Immature natural killer cell (primary cell): Measurements from ENCODE around the gene AP1S1. TPM values are rescaled to one million over a fixed set of nuclear protein-coding genes. Genes with fewer than 3 reads are reported as not detected.

ENCODE experiments used
- DNase-seq, 3 donors: peaks; one replicate each; pipeline ENCODE4 v3.0.0; 2022; ENCODE audit warnings: mixed read lengths in 1 of 3
- H3K27ac Mint-ChIP-seq, 6 donors: one replicate each; pipeline ENCODE4 v1.8.0; 2020; ENCODE audit warnings: mixed read lengths in 6 of 6, mild to moderate bottlenecking in 5 of 6, inconsistent platforms in 4 of 6, moderate library complexity in 3 of 6
- H3K27me3 Mint-ChIP-seq, 3 donors: one replicate each; pipeline ENCODE4 v1.8.0; 2020 to 2021; ENCODE audit warnings: low read depth in 3 of 3, mild to moderate bottlenecking in 3 of 3, mixed read lengths in 3 of 3, moderate library complexity in 3 of 3, inconsistent platforms in 1 of 3
- H3K36me3 Mint-ChIP-seq, 3 donors: one replicate each; pipeline ENCODE4 v1.8.0; 2020; ENCODE audit warnings: mixed read lengths in 3 of 3, inconsistent platforms in 2 of 3, mild to moderate bottlenecking in 2 of 3
- H3K4me1 Mint-ChIP-seq, 2 donors: one replicate each; pipeline ENCODE4 v1.8.0; 2020; ENCODE audit warnings: inconsistent platforms in 2 of 2, mild to moderate bottlenecking in 2 of 2, mixed read lengths in 2 of 2, moderate library complexity in 1 of 2
- H3K4me3 Mint-ChIP-seq, 5 donors: one replicate each; pipeline ENCODE4 v1.8.0; 2020; ENCODE audit warnings: mild to moderate bottlenecking in 5 of 5, mixed read lengths in 5 of 5, inconsistent platforms in 3 of 5, moderate library complexity in 3 of 5
- H3K9me3 Mint-ChIP-seq, 6 donors: one replicate each; pipeline ENCODE4 v1.8.0; 2020; ENCODE audit warnings: mild to moderate bottlenecking in 6 of 6, mixed read lengths in 6 of 6, inconsistent platforms in 4 of 6, moderate library complexity in 3 of 6
- polyA plus RNA-seq, 3 donors: library from polyadenylated mRNA; unstranded; fragments of 300-500 nt; fragmentation: Illumina TruSeq; gene quantifications; one replicate each; pipeline ENCODE4 v1.2.3, GENCODE V29; 2021

AP1S1 gene
- polyA plus RNA-seq, 3 donors from 2014 or later: 3.3 to 6.0 (median 3.6) TPM

DNA sequence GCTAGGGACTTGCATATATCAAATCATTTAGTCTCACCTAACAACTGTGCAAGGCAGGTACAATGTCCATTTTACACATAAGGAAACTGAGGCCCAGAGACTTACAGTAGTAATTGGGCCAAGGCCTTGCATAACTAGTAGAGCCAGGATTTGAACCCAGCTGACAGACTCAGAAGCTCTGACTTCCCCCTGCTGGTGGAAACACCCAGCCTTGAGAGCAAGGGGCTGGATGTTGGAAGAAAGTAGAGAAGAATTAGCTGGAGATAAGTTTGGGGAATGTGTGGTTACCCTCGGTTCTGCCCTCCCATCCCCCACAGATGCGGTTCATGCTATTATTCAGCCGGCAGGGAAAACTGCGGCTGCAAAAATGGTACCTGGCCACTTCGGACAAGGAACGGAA, 2.0 kb downstream of the AP1S1 start:
- peaks cover 11 to 16% of the 10 kb centered on the region in 2 donors for H3K4me1 Mint-ChIP-seq
- peaks cover 0 to 5% (median 0%) of the 10 kb centered on the region in 3 donors for H3K36me3 Mint-ChIP-seq
- H3K9me3 Mint-ChIP-seq: peaks cover 0 to 2% (median 0%) of the 10 kb centered on the region in 6 donors
- H3K4me3 Mint-ChIP-seq: peak overlapping the region in 2 of 5 donors; percentile 16 to 58
- H3K27ac Mint-ChIP-seq: peak overlapping the region in 1 of 6 donors; percentile 73
- no peak for DNase-seq
- H3K27me3 Mint-ChIP-seq: peaks cover 5 to 6% (median 6%) of the 10 kb centered on the region in 3 donors

DNA sequence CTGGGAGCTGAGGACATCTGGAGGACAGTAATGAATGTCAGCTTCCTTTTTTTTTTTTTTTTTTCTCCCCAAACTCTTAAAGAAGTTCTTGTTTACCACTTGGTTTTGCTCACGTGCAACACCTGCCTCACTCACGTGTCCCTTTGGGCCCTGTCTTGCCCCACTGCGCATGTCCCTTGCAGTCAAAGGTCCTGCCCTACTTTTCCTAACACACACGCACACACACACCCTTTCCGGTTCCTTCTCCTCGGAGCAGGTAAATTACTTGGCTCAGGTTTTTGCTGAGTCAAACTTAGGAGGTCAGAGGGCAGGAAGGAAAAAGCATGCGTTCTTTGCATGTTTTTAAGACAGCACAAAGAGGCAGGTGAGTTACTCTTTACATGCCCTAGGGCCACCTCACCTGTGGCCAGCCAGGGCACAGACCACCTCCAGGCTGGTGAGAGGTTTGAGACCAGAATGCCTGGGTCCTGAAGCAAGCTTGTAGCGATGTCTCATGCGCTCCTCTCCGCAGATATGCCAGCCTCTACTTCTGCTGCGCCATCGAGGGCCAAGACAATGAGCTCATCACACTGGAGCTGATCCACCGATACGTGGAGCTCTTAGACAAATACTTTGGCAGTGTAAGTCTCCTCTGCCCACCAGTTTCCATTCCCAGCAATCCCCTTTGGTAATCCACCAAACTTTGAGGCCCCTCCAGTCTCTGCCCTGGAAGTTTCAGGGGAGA, 2.8 kb downstream of the AP1S1 start:
- H3K27me3 Mint-ChIP-seq: peaks cover 7 to 10% (median 8%) of the 10 kb centered on the region in 3 donors
- no peak for DNase-seq
- H3K4me1 Mint-ChIP-seq: peaks cover 11 to 16% of the 10 kb centered on the region in 2 donors
- H3K4me3 Mint-ChIP-seq: peak overlapping the region in 2 of 5 donors; percentile 17 to 45
- peaks cover 0 to 2% (median 0%) of the 10 kb centered on the region in 6 donors for H3K9me3 Mint-ChIP-seq
- H3K27ac Mint-ChIP-seq: no peak overlapping the region
- H3K36me3 Mint-ChIP-seq: peaks cover 0 to 5% (median 0%) of the 10 kb centered on the region in 3 donors

DNA sequence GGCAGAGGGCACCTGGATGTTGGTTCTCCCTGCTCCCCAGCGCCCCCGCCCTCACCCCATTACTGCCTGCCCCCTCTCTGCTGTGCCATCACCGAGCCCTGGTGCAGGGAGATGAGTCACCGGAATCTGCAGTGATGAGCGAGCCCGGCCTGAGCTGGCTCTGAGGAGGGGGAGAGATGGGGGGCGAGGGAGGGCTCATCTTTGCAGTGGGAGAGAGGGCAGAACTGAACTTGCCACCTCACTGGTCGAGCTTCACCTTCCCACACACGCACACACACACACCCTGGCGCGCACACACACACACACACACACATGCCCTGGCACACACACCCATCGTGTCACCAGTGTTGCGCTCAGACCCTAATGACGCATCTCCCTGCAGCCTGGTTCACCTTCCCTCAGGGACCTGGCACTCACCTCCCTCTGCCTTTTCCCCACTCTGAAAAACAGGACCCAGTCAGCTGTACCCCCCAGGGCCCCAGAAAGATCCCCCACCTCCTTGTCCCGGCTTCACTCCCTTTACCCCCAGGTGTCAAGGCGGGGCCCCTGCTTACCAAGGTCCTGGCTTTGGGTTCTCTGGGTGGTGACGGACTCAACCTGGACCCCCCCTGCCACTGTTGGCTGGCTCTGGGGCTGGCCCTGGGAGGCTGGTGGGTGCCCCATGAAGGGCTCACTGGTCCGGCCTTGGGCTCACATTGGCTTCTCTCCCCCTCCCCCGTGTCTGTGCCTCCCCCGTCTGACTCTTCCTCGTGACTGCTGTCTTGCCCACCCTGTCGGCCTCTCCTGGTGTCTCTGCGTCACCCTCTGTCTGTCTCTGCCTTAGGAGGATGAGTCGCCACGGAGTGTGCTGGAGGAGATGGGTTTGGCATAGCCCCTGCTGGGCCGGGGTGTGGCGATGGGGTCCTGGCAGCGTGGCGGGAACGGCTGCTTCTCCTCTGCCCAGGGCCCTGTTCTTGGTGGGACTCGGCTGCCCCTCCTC, 5.7 kb downstream of the AP1S1 start:
- no peak overlapping the region for H3K27ac Mint-ChIP-seq
- no peak for DNase-seq
- peaks cover 0 to 5% (median 0%) of the 10 kb centered on the region in 3 donors for H3K36me3 Mint-ChIP-seq
- H3K9me3 Mint-ChIP-seq: peaks cover 0 to 2% (median 0%) of the 10 kb centered on the region in 6 donors
- H3K4me3 Mint-ChIP-seq: no peak overlapping the region
- H3K4me1 Mint-ChIP-seq: peaks cover 13% of the 10 kb centered on the region in 2 donors
- peaks cover 9 to 17% (median 15%) of the 10 kb centered on the region in 3 donors for H3K27me3 Mint-ChIP-seq

DNA sequence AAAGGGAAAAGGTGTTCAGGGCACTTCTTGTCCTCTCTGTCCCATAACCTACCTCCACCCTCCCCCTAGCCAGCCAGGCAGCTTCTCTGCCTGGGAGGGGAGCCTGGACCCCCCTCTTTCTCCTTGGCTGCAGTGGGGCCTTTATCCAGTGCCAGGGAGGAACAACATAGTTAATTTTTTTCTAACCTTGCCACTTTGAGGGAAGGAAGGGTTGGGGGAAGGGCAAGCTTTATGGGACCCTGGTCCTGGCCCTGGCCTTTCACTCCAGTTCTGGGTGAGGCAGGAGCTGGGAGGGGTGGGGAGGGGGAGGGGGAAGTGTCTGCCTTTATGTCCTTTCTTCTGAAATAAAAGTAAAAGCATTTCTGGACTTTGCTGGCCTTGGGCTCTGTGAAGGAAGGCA, 6.6 kb downstream of the AP1S1 start:
- Mint-ChIP-seq H3K27me3 (peaks cover 15 to 26% (median 23%) of the 10 kb centered on the region in 3 donors), H3K9me3 (peaks cover 0 to 2% (median 0%) of the 10 kb centered on the region in 6 donors), H3K4me3 (peak overlapping the region in 2 of 5 donors; percentile 21 to 38), H3K36me3 (peaks cover 0 to 5% (median 0%) of the 10 kb centered on the region in 3 donors), H3K4me1 (peaks cover 13 to 15% of the 10 kb centered on the region in 2 donors), H3K27ac (no peak overlapping the region)
- no peak for DNase-seq

DNA sequence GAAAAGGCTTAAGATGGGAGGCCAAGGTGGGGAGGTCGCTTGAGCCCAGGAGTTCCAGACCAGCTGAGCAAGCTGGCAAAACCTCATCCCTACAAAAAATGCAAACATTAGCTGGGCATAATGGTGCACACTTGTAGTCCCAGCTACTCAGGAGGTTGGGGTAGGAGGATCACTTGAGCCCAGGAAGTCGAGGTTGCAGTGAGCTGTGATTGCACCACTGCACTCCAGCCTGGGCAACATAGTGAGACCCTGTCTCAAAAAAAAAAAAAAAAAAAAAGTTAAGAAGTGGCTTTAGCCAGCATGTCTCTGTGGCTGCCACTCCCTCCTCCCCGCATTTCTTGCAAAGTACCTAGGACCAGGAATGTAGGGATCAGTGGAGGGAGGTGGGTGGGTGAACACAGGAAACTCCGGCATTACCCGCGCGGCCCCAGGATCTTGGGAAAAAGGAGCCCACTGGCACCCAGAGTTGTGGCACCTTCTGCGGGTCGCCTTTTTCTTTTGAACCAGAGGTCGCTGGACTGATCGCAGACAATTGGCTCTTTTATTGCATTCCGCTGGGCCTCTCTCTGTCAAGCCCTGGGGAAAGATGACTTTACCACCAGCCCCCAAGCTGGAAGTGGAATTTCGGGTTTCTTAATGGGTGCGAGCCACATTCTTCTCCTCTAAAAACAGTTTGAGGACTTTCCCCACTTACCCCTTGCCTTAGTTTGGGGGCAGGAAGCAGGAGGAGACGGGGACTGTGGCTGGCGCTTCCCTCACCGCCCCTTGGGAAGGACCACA, 7.6 kb downstream of the AP1S1 start:
- DNase-seq: no peak
- Mint-ChIP-seq H3K27ac (no peak overlapping the region), H3K9me3 (peaks cover 0 to 2% (median 0%) of the 10 kb centered on the region in 6 donors), H3K4me3 (peak overlapping the region; percentile 67 to 80 (median 76)), H3K4me1 (peaks cover 15 to 16% of the 10 kb centered on the region in 2 donors), H3K36me3 (peaks cover 0 to 5% (median 0%) of the 10 kb centered on the region in 3 donors), H3K27me3 (peaks cover 19 to 32% (median 29%) of the 10 kb centered on the region in 3 donors)

DNA sequence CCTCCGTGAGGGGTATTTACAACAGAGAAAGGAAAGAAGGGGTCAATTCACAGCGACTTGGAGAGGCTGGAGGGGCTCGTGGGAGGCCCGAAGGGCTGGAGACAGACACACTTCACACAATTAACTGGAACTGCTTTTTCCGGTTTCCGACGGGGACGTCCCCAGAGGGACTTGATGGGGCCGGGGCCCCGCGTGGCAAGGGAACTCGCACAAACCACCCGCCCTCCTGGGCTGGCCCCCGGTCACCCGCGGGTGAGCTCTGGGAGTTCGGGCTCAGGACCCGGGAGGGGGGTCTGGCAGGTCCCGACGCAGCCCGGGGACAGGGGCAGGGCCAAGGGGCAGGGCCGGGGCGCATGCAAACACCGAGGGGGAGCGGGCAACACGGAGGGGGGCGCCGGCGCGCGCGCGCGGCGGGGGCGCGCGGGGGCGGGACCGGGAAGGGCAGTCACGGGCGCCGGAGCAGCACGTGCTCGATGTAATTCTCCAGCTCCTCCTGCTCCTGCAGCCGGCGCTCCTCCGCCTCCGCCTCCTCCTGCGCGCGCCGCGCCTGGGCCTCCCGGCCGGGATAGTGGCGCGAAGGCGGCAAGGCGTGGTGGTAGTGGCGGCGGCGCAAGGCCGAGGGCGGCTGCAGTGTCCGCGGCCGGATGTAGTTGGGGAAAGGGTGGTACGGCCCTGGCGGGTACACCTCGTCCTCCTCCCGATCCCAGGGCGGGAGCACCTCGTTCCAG, 8.4 kb downstream of the AP1S1 start:
- Mint-ChIP-seq H3K9me3 (peaks cover 0 to 4% (median 0%) of the 10 kb centered on the region in 6 donors), H3K36me3 (peaks cover 0 to 5% (median 0%) of the 10 kb centered on the region in 3 donors), H3K27ac (no peak overlapping the region), H3K27me3 (peaks cover 26 to 39% (median 36%) of the 10 kb centered on the region in 3 donors), H3K4me1 (peaks cover 15 to 16% of the 10 kb centered on the region in 2 donors), H3K4me3 (peak overlapping the region; percentile 67 to 80 (median 76))
- no peak for DNase-seq

DNA sequence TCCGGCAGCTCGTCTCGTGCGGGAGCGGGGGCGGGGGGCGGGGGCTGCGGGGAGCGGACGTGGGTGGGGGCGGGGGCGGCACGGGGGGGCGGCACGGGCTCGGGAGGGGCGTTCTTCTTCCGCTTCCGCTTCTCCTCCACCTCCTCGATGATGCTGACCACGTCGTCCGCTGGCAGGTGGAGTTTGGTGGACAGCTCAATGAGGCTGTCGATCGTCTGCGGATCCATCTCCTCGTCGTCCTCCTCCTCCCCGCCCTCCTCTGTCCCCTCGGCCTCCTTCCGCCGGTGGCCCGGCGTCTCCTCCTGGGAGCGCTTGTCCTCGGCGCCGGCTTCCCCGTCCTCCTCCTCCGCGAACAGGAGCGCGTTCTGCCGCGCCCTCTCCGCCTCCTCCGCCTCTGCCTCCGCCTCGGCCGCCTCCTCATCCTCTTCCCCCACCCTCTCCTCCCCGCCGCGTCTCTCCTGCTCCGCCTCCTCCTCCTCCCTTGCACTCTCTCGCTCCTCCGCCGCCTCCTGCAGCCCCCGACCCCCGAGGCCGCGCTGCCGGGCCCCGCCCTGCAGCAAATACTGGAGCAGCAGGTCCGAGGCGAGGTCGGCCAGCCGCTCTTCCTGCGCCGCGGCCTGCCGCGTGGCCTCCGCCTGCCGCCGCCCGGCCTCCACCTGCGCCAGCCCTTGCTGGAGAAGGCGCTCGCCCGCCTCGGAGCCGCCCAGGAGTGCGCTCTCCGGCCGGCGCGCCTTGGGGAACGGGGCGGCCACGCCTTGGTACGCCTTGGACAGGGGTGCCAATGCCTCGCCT, 9.2 kb downstream of the AP1S1 start:
- Mint-ChIP-seq H3K27ac (no peak overlapping the region), H3K4me3 (peak overlapping the region; percentile 62 to 79 (median 72)), H3K27me3 (peaks cover 30 to 45% (median 42%) of the 10 kb centered on the region in 3 donors), H3K36me3 (peaks cover 0 to 1% (median 0%) of the 10 kb centered on the region in 3 donors), H3K9me3 (peaks cover 0 to 4% (median 0%) of the 10 kb centered on the region in 6 donors), H3K4me1 (peaks cover 15 to 17% of the 10 kb centered on the region in 2 donors)
- DNase-seq: no peak

DNA sequence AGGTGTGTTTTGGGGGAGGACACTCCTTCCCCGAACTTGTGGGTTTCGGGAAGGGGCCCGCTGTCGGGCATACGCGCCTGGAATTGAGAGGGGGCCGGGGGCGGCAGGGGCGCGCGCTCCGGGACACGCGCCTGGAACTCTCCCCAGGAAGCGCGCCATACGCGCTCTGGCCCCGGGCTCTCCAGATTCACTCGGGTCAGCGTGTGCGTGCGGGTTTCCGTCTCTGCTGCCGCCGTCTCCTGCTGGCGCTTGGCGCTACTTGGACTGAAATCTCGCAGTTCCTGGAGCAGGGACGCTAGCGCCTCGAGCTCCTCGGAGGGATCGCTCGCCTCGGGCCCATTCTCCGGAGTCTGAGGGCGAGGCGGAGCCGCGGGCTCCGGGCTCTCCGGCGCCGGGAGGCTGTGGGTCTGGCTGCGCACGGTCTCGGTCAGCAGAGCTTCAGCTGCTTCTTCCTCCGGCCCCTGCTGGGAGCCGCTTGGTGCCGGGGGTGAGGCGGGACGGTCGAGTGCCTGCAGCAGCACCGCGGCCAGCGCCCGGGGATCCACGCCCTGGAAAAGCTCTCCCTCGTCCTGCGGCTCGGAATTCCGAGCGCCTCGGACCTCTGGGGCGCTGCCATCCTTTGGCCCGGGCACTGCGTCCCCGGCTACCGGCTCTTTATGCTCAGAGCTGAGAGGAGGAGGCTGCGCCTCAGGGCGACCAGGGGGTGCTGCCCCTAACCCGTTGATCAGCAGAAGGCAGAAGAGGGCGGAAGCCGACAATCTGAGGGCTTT, 10.0 kb downstream of the AP1S1 start:
- H3K4me1 Mint-ChIP-seq: peaks cover 18 to 20% of the 10 kb centered on the region in 2 donors
- peaks cover 32 to 49% (median 46%) of the 10 kb centered on the region in 3 donors for H3K27me3 Mint-ChIP-seq
- H3K27ac Mint-ChIP-seq: no peak overlapping the region
- no peak for DNase-seq
- peak overlapping the region in 2 of 5 donors; percentile 21 to 33 for H3K4me3 Mint-ChIP-seq
- no peaks in the 10 kb centered on the region for H3K36me3 Mint-ChIP-seq
- peaks cover 0 to 4% (median 0%) of the 10 kb centered on the region in 6 donors for H3K9me3 Mint-ChIP-seq

DNA sequence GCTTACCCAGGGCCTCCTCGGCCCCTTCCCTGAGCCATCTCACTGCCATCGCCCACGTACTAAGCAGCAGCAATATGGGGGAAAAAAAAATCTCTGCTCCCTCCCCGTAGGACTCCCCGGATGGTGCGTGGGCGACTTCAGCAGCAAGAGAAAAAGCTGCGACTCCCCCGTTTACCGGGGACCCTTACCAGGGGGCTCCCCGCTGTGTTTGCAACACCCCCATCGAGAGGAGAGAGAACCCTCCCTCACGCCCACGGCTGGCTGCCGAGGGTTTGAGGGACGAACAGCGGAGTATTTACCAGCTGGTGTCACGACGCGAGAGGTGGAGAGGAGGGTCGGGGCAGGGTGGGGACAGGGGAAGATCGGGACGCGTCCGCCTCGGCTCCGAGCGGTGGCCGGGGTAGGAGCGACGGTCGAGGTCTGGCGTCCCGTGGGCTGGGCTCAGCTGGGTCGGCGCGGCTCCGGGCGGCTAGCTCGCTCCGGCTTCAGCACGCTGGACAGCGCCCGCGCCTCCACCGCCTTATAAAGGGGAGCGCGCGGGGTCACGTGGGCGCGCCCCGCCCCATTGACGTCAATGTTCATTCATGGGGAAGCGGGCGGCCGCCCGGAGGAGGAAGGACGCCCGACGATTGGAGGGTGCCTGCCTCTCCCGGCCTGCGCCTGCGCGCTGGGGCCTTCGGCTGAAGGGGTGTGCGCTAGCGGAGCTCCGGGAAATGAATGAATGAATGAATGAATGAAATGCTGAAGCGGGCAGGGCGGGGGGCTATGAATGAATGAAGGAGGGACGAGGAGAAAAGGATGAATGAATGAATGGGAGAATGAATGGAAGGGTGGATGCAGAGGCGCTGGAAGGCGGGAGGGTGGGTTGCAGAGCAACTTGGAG, 11.0 kb downstream of the AP1S1 start, which contains the start of gene VGF:
VGF (minus strand) TSS at position 495 of the 883 bp plus-strand sequence. CDS start 726 bp downstream, outside the sequence.
- peak within 1 kb of the TSS; percentile 12 to 76 (median 66) for H3K4me3 Mint-ChIP-seq
- H3K27ac Mint-ChIP-seq: peak within 1 kb of the TSS in 4 of 6 donors; percentile 4 to 61 (median 56)
- peaks cover 25 to 27% of the 10 kb centered on the region in 2 donors for H3K4me1 Mint-ChIP-seq
- peak; percentile 86 to 90 (median 87) for DNase-seq
- no peaks in the 10 kb centered on the region for H3K36me3 Mint-ChIP-seq
- peaks cover 41 to 55% (median 54%) of the 10 kb centered on the region in 3 donors for H3K27me3 Mint-ChIP-seq
- peaks cover 0 to 7% (median 0%) of the 10 kb centered on the region in 6 donors for H3K9me3 Mint-ChIP-seq

DNA sequence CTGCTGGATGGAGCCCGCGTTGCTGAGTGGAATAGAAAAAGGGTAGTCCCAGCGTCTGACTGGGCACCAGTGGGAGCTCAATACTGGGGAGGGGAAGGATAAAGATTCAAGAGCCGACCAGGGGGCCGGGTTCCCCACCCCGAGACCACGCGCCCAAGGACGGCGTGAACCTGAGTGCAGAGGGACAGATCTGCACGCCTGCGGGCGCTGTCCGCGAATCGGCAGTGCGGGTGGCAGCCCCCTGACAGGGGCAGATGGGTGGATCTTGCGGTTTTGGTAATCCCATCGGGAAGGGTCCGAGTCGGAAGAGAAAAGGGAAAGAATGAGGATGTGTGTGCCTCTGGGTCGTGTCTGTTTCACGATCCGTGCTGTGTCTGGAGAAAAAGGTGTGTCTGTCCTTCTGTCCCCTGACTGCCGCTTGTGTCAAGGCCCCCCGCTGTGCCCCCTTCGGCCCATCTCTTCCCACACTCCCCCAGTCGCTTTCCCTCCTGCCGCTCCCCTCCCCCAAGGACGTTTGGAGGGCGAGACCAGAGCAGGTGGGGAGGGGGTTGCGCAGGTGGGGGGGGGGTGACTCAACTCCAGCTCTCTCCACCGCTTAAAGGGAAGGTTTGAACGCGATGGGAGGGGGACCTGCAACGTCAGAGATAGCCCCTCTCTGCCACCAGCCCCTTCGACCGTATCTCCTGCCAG, 11.8 kb downstream of the AP1S1 start:
- no peak for DNase-seq
- Mint-ChIP-seq H3K27me3 (peaks cover 49 to 63% (median 62%) of the 10 kb centered on the region in 3 donors), H3K36me3 (no peaks in the 10 kb centered on the region), H3K27ac (peak overlapping the region in 4 of 6 donors; percentile 4 to 61 (median 56)), H3K4me3 (peak overlapping the region; percentile 12 to 76 (median 66)), H3K4me1 (peaks cover 31 to 32% of the 10 kb centered on the region in 2 donors), H3K9me3 (peaks cover 0 to 11% (median 0%) of the 10 kb centered on the region in 6 donors)
